Measurements from ENCODE around the gene ZNF785.

DNA sequence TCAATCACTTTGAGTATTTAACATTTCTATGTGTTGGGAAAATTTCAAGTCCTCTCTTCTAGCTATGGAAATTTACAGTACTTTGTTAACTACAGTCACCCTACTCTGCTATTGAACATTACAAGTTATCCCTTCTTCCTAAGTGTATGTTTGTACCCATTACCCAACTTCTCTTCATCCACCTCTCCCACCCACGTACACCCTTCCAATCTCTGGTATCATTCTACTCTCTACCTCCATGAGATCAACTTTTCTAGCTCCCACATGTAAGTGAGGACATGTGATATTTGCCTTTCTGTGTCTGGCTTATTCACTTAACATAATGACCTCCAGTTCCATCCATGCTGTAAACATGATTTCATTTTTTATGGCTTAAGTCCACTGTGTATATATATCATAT is 10.8 kb downstream of the ZNF785 start:
- TF ChIP-seq EZH2phosphoT487 (IDR thresholded peaks at IDR 0.05; ENCODE audit: borderline replicate concordance, low read depth, low read length), result no peak
- TF ChIP-seq CTCF (conservative IDR thresholded peaks at IDR 0.05; ENCODE audit: low read length), result no peak
